RWPE1 (cell line): ENCODE results near the gene CAMK2G.
A peak's percentile ranks its signal among the peaks of the same experiment; 100 is the strongest.

Source experiments
- CTCF ChIA-PET: fragments of 350-600 bp; sonication (Branson Sonifier 250); formaldehyde crosslinking; extraction: SDS; loops from one replicate; lab custom pipeline; 2021; lab: Yijun Ruan, JAX
- POLR2A ChIA-PET: fragments of 400-600 bp; formaldehyde crosslinking; extraction: SDS; loops from one replicate; lab custom pipeline; 2020; ENCODE audit warnings: antibody characterized with exemption; ENCODE audit not compliant: low non-redundant PET; lab: Yijun Ruan, JAX
- DNase-seq: peaks from one replicate; pipeline ENCODE4 v3.0.0; 2012; ENCODE audit warnings: low spot score
- H3K27ac ChIP-seq: fragments of 450-650 bp; 2 replicates; pipeline ENCODE4 v1.5.1; 2017
- TF ChIP-seq, protein P1 (sequence below): fragments of 450-650 bp; conservative IDR thresholded peaks from 2 replicates; pipeline ENCODE4 v1.5.1; 2017; ENCODE audit warnings: low read depth, mild to moderate bottlenecking

CAMK2G gene

DNA sequence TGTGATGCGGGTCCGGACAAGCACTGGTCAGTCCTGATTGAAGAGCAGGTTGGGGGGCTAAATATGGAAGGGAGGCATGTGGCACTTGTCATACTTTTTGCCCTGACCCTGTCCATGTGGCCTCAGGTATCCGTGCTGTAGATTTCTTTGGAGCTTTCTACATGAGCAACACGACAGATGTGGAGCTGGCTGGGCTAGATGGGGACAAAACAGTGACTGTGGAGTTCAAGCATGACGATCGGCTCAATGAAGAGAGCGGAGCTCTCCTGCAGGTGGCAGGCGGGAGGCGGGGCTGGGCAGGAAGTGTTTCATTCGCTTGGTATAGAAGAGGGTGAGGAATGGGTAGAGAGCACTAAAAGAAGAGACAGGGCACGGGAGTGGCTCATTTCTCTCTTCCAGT is 105.5 kb downstream of the CAMK2G start:
- H3K27ac ChIP-seq: peak overlapping the region; percentile 18
- DNase-seq: no peak
- POLR2A ChIA-PET: interaction anchor here (0.6 kb wide), 1 partner anchor 24 kb away, joined by 3 read pairs; no protein-coding TSS in a partner anchor
- CTCF ChIA-PET: interaction anchor here (0.7 kb wide), 1 partner anchor 247 kb away, joined by 3 read pairs; no protein-coding TSS in a partner anchor
- TF ChIP-seq, protein P1, sequence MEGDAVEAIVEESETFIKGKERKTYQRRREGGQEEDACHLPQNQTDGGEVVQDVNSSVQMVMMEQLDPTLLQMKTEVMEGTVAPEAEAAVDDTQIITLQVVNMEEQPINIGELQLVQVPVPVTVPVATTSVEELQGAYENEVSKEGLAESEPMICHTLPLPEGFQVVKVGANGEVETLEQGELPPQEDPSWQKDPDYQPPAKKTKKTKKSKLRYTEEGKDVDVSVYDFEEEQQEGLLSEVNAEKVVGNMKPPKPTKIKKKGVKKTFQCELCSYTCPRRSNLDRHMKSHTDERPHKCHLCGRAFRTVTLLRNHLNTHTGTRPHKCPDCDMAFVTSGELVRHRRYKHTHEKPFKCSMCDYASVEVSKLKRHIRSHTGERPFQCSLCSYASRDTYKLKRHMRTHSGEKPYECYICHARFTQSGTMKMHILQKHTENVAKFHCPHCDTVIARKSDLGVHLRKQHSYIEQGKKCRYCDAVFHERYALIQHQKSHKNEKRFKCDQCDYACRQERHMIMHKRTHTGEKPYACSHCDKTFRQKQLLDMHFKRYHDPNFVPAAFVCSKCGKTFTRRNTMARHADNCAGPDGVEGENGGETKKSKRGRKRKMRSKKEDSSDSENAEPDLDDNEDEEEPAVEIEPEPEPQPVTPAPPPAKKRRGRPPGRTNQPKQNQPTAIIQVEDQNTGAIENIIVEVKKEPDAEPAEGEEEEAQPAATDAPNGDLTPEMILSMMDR: no peak

DNA sequence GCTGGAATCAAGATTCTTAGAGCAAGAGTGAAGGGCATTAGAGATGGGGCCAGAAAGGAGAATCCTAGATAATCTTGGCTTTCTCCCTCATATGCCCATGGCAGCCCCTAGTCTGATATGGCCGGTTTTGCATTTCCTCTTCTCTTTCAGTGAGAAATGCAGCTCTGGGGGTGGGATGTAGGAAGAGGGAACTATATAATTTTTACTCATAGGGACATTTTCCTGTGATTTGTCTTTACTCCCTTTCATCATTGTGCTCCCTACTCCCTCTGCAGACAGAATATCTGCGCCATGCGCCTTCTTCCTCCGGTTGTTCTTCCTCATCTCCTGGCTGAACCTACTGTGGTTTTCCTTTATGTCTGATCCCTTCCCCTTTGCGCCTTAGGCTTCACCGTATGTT is 109.3 kb downstream of the CAMK2G start:
- TF ChIP-seq, protein P1: no peak
- DNase-seq: no peak
- ChIA-PET POLR2A (no interaction called here), CTCF (no interaction called here)
- H3K27ac ChIP-seq: no peak overlapping the region

DNA sequence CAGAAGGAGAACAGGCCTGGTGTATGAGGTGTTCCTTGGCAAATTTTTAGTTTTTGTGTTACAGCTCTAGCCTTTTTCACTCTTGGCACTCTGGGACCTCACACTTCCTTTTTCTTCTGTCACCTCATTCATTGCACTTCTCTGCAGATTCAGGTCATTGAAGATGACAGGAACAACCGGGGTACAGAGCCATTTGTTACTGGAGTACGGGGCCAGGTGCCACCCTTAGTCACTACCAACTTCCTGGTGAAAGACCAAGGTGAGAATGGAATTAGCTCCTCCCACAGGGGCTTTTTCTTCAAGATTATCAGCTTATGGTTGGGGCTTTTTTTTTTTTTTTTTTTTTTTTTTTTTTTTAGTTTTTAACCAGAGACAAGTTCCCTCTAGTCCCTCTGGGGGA is 111.0 kb downstream of the CAMK2G start:
- H3K27ac ChIP-seq: no peak overlapping the region
- TF ChIP-seq, protein P1: no peak
- no peak for DNase-seq
- POLR2A ChIA-PET: interaction anchor here (0.6 kb wide), 1 partner anchor 9 kb away, joined by 3 read pairs; a partner anchor contains a TSS
- CTCF ChIA-PET: interaction anchor here (1.0 kb wide), 2 partner anchors 8 to 9 kb away, joined by 5 to 7 read pairs; a partner anchor contains a TSS

DNA sequence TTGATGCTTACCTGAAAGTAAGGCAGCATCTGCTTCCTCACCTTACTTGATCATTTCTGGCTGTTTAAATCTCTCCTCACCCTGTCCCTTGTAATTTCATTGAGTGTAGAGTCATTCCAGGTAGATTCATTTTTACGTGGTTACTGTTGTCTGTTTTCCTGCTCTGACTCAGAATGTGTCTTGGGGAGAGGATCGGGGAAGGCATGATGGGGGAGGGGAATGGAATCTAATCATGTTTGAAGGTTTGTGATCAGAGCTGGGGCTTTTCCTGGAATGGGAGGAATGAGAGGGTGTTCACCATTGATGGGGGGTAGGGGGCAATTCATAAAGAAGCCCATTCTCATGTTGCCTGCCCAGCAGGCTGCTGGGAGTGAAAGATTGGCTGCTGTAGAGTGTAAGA is 111.4 kb downstream of the CAMK2G start:
- CTCF ChIA-PET: interaction anchor here (1.0 kb wide), 1 partner anchor 9 kb away, joined by 5 read pairs; a partner anchor contains a TSS
- DNase-seq: peak; percentile 86
- POLR2A ChIA-PET: interaction anchor here (0.6 kb wide), 1 partner anchor 9 kb away, joined by 3 read pairs; a partner anchor contains a TSS
- H3K27ac ChIP-seq: no peak overlapping the region
- TF ChIP-seq, protein P1: no peak
